GM12872 (cell line): Measurements from ENCODE around the gene OR5AR1.

Experiments
- TF ChIP-seq, protein P1 (sequence below): IDR thresholded peaks from 3 replicates; pipeline ENCODE4 v1.5.1; 2011; ENCODE audit warnings: low read depth, mild to moderate bottlenecking, low read length, moderate library complexity; ENCODE audit not compliant: insufficient read depth

The OR5AR1 gene

DNA sequence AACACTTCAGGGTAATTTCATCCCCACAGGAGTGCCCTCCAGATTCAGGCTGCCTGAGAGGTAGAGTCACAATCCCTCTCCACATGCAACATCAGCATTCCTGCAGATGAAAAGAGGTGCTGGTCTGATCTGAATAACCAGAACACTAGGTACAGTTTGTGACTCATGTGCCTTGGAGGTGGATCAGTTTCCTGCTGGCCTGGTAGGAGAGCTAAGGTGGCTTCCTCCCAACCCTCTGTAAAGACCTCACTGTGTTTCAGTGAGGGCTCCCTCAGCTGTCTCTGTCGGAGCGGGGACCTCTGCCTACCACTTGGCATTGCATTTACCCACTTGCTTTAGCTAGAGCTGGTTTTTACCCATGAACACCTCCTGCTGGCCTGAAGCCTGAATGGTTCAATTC is 43.0 kb downstream of the OR5AR1 start:
- TF ChIP-seq, protein P1, sequence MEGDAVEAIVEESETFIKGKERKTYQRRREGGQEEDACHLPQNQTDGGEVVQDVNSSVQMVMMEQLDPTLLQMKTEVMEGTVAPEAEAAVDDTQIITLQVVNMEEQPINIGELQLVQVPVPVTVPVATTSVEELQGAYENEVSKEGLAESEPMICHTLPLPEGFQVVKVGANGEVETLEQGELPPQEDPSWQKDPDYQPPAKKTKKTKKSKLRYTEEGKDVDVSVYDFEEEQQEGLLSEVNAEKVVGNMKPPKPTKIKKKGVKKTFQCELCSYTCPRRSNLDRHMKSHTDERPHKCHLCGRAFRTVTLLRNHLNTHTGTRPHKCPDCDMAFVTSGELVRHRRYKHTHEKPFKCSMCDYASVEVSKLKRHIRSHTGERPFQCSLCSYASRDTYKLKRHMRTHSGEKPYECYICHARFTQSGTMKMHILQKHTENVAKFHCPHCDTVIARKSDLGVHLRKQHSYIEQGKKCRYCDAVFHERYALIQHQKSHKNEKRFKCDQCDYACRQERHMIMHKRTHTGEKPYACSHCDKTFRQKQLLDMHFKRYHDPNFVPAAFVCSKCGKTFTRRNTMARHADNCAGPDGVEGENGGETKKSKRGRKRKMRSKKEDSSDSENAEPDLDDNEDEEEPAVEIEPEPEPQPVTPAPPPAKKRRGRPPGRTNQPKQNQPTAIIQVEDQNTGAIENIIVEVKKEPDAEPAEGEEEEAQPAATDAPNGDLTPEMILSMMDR = no peak

GRCh38 chr11:56714206-56714605 is 50.7 kb downstream of the OR5AR1 start:
- TF ChIP-seq, protein P1 = no peak
